Cerebellar nuclear complex (tissue), 1 donor: ENCODE results near the gene KYAT1.
"Not testable (repeated sequence)": the region's sequence is repeated elsewhere in the genome, so short reads cannot be mapped to it uniquely, and the experiment has no call there.

Experiments
- DNase-seq, 2 experiments: peaks; one replicate each; lab custom pipeline; 2025; lab: John Stamatoyannopoulos, UW

The KYAT1 gene

DNA sequence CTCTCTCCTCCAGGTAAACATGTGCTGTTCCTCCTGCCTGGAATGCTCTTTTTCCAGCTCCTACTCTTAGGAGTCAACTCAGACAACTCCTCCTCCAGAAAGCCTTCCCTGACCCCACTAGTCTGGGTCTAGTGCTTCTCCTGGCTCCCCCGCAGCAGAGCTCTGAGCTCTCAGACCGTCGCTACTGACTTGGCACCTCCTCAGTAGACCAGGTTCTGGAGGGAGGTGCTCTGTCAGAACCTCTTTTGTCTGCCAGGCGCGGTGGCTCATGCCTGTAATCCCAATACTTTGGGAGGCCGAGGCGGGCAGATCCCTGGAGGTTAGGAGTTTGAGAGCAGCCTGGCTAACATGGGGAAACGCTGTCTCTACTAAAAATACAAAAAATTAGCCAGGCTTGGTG is 3.6 kb upstream of the KYAT1 start:
- peak in 1 of 2 experiments; percentile 16 for DNase-seq

- DNase-seq, result no peak
These were observed 2.4 kb upstream of the KYAT1 start for GRCh38 chr9:128884164-128884563.

GRCh38 chr9:128882677-128883603 is 1.2 kb upstream of the KYAT1 start:
- DNase-seq, result no peak

GRCh38 chr9:128877852-128878251 is 3.9 kb downstream of the KYAT1 start:
- no peak for DNase-seq

GRCh38 chr9:128870941-128871265 is 10.8 kb downstream of the KYAT1 start:
- DNase-seq, result not testable (repeated sequence)

DNA sequence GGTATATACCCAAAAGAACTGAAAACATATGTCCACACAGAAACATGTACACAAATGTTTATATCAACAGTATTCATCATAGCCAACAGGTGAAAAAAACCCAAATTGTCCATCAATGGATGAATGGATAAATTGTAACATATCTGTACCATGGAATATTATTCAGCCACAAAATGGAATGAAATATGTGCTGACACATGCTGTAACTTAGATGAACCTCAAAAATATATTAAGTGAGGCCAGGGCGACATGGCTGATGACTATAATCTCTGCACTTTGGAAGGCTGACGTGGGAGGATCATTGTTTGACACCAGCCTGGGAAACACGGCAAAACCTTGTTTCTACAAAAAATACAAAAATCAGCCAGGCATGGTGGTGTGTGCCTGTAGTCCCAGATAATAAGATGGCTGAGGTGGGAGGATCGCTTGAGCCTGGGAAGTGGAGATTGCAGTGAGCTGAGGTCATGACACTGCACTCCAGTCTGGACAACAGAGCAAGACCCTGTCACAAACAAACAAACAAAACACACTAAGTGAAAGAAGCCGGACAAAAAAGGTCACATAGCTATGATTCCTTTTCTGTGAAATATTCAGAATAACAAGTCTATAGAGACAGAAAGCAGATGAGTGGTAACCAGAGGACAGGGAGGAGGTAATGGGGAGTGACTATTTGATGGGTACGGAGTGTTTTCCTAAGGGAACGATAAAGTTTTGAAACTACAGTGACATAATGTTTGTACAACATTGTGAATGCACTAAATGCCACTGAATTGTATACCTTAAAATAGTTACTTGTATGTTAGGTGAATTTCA is 11.4 kb downstream of the KYAT1 start:
- DNase-seq, result no peak

- DNase-seq, result no peak
These were observed 18.1 kb downstream of the KYAT1 start for GRCh38 chr9:128863647-128864046.

DNA sequence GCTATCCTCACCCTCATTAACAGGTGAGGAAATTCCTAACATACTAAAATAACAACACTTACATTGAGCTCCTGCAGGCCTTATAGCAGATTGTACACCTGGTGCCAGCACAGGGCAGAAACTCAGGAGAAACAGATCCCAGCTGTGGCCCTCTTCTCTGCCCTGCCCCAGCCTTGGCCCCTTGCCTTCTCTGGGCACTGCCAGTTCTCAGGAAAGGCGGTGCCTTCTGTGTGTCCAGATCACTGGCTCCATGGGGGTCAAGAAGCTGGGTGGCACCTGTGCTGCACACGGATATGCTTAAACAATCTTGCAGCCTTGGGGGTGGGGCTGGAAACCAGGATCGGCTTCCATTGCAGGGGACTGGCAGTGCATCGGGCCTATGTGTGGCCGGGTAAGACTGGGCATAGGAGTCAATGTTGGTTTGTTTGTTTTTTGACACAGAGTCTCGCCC is 19.3 kb downstream of the KYAT1 start:
- DNase-seq, result no peak

GRCh38 chr9:128861501-128861900 is 20.2 kb downstream of the KYAT1 start:
- DNase-seq, result no peak

DNA sequence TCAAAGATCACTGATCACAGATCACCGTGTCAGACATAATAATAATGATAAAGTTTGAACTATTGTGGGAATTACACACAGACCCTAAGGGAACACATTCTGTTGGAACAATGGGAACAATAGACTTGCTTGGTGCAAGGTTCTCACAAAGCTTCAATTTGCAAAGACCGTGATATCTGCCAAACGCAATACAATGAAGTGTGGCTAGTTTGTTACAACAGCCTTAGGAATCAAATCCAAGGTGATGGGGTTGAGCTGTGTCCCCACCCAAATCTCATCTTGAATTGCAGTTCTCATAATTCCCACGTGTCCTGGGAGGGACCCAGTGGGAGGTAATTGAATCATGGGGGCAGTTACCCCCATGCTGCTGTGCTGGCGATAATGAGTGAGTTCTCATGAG is 20.8 kb downstream of the KYAT1 start:
- DNase-seq, result no peak

- DNase-seq, result not testable (repeated sequence)
These were observed 23.3 kb downstream of the KYAT1 start for GRCh38 chr9:128858476-128858875.

GRCh38 chr9:128854454-128854853 is 27.3 kb downstream of the KYAT1 start:
- DNase-seq, result not testable (repeated sequence)

GRCh38 chr9:128852646-128853045 is 29.1 kb downstream of the KYAT1 start:
- DNase-seq, result not testable (repeated sequence)

GRCh38 chr9:128851779-128852600 is 29.8 kb downstream of the KYAT1 start:
- not testable (repeated sequence) for DNase-seq

GRCh38 chr9:128851024-128851423 is 30.7 kb downstream of the KYAT1 start:
- DNase-seq, result not testable (repeated sequence)

GRCh38 chr9:128847803-128848202 is 33.9 kb downstream of the KYAT1 start:
- no peak for DNase-seq

GRCh38 chr9:128846680-128847030 is 35.1 kb downstream of the KYAT1 start:
- no peak for DNase-seq

DNA sequence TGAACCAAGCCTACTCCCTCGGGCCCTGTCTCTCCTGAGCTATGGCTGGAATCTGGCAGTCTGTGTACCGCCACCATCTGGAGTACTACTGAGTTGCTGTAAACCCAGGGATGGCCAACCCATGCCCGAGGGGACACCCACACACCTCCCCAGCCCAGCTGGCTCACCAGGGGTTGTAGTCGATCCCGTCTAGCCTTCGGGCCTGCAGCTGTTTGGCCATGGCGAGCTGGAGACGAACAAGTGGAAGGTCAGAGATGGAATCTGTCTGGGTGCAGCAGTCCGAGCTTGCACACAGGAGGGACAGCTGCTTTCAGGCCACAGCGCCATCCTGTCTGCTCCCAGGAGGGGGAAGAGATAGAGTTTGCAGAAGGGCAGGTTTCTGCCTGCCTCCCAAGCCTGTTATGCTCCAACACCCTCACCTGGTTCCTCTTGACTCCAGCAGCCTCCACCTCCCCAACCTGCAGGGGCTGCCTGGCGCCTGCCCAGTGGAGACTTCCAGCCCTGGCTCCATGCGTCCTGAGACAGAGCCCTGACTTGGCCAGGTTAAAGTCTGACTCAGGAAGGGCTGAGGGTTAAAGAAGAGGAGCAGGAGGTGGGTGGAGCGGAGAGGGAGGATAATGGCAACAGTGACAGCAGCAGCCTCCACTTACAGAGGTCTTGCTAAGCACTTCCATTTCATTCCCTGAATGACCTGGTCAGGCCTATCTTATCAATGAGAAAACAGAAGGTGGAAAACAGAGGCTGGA is 36.4 kb downstream of the KYAT1 start:
- no peak for DNase-seq

DNA sequence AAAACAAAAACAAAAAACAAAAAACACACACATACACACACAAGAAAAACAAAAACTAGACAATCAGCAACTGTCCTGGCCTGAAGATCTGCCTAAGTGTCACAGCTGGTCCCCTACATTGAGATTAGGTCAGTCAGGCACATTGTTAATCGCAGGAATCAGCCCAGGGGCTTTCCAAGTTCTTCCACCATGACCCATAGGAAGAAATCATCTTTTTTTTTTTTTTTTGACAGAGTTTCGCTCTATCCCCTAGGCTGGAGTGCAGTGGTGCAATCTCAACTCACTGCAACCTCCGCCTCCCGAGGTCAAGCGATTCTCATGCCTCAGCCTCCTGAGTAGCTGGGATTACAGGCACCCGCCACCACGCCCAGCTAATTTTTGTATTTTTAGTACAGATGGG is 38.6 kb downstream of the KYAT1 start:
- not testable (repeated sequence) for DNase-seq

DNA sequence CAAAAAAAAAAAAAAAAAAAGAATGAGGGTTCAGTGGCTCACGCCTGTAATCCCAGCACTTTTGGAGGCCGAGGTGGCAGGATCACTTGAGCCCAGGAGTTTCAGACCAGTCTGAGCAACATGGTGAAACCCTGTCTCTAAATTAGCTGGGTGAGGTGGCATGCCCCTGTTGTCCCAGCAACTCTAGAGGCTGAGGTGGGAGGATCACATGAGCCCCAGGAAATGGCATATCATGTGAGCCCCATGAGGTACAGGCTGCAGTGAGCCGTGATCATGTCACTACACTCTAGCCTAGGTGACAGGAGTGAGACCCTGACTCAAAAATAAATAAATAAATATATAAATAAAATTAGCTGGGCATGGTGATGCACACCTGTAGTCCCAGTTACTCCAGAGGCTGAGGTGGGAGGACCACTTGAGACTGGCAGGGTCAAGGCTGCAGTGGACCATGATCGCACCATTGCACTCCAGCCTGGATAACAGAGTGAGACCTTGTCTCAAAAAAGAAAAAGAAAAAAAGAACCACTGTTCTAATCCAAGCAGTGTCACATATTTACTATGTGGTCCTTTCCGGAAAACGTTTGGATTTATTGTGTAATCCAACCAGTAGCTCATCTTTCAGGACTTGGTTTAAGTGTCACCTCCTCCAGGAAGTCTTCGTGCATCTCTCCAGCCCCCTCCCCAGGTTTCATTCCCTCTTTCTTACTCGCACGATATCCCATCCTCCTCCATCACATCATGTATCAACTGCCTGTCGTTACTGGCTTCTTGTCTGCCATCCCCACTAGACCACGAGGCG is 39.9 kb downstream of the KYAT1 start:
- no peak for DNase-seq

- DNase-seq, result no peak
These were observed 41.2 kb downstream of the KYAT1 start for GRCh38 chr9:128840524-128840923.
